DMS 273 (cell line): ENCODE measurements around the gene ITLN2.
"Not testable (repeated sequence)": the region's sequence is repeated elsewhere in the genome, so short reads cannot be mapped to it uniquely, and the experiment has no call there.

Experiments
- DNase-seq: peaks from one replicate; lab custom pipeline; 2025; ENCODE audit not compliant: unreplicated experiment; lab: John Stamatoyannopoulos, UW

The ITLN2 gene

GRCh38 chr1:160954158-160955104, at the start of gene ITLN2:
Gene ITLN2, minus strand, starts transcription at chr1:160954809. Its CDS starts 68 bp downstream, at chr1:160954741.
- peak; percentile 60 for DNase-seq

- peak; percentile 30 for DNase-seq
These were observed 46.9 kb upstream of the ITLN2 start for GRCh38 chr1:161001525-161001924.

GRCh38 chr1:161000736-161001480, 46.3 kb upstream of the ITLN2 start:
- no peak for DNase-seq

GRCh38 chr1:160999376-160999775, 44.8 kb upstream of the ITLN2 start:
- no peak for DNase-seq

- DNase-seq, result peak; percentile 74
These were observed 42.9 kb upstream of the ITLN2 start for GRCh38 chr1:160997323-160998038.

- DNase-seq, result no peak
These were observed 41.6 kb upstream of the ITLN2 start for GRCh38 chr1:160996178-160996577.

- peak; percentile 64 for DNase-seq
These were observed 39.1 kb upstream of the ITLN2 start for GRCh38 chr1:160993544-160994193.

- DNase-seq, result not testable (repeated sequence)
These were observed 37.4 kb upstream of the ITLN2 start for GRCh38 chr1:160992036-160992435.

GRCh38 chr1:160987359-160988050, 32.9 kb upstream of the ITLN2 start:
- no peak for DNase-seq

- no peak for DNase-seq
These were observed 31.1 kb upstream of the ITLN2 start for GRCh38 chr1:160985723-160986122.

GRCh38 chr1:160981584-160982411, 27.2 kb upstream of the ITLN2 start:
- DNase-seq, result peak; percentile 21

GRCh38 chr1:160979286-160979685, 24.7 kb upstream of the ITLN2 start:
- DNase-seq, result no peak

- DNase-seq, result peak; percentile 18
These were observed 23.9 kb upstream of the ITLN2 start for GRCh38 chr1:160978510-160978927.

- DNase-seq, result no peak
These were observed 20.4 kb upstream of the ITLN2 start for GRCh38 chr1:160975026-160975425.

- DNase-seq, result no peak
These were observed 18.9 kb upstream of the ITLN2 start for GRCh38 chr1:160973491-160973890.

- no peak for DNase-seq
These were observed 18.3 kb upstream of the ITLN2 start for GRCh38 chr1:160972939-160973338.

GRCh38 chr1:160971618-160972056, 17.0 kb upstream of the ITLN2 start:
- DNase-seq, result peak; percentile 25

GRCh38 chr1:160963521-160963920, 8.9 kb upstream of the ITLN2 start:
- peak; percentile 44 for DNase-seq

GRCh38 chr1:160961419-160961818, 6.8 kb upstream of the ITLN2 start:
- no peak for DNase-seq
